GM23338 (cell line): ENCODE results near the gene TMEM214. TPM values are rescaled to one million over a fixed set of nuclear protein-coding genes. Genes with fewer than 3 reads are reported as not detected.

Source experiments
- ATAC-seq: fragments of 200-7000 bp; cut with Tn5 transposase; 3 replicates; pipeline ENCODE4 v1.9.1; 2020
- DNase-seq: peaks from one replicate; pipeline ENCODE4 v3.0.0-alpha.2; 2015; ENCODE audit warnings: low spot score
- H2AFZ ChIP-seq: fragments of 200-600 bp; sonication (generic); 2 replicates; pipeline ENCODE4 v1.8.0; 2016; ENCODE audit warnings: antibody characterized with exemption, mild to moderate bottlenecking, moderate library complexity
- H3F3A ChIP-seq: fragments of 200-600 bp; sonication (generic); replicated peaks from 2 replicates; pipeline ENCODE4 v1.8.0; 2017; ENCODE audit warnings: antibody characterized with exemption, mixed run types, low read depth
- H3K27ac ChIP-seq: fragments of 200-600 bp; sonication (generic); 2 replicates; pipeline ENCODE4 v1.6.1; 2016; ENCODE audit warnings: low read depth
- H3K27me3 ChIP-seq: fragments of 200-600 bp; sonication (generic); 2 replicates; pipeline ENCODE4 v1.8.0; 2016; ENCODE audit warnings: mild to moderate bottlenecking, mixed run types, moderate library complexity; ENCODE audit not compliant: insufficient read depth
- H3K36me3 ChIP-seq: fragments of 200-600 bp; sonication (generic); 2 replicates; pipeline ENCODE4 v1.8.0; 2016; ENCODE audit warnings: mild to moderate bottlenecking; ENCODE audit not compliant: insufficient read depth
- H3K4me1 ChIP-seq: fragments of 200-600 bp; sonication (generic); 2 replicates; pipeline ENCODE4 v1.8.0; 2016; ENCODE audit warnings: mild to moderate bottlenecking, moderate library complexity; ENCODE audit not compliant: insufficient read depth
- H3K4me2 ChIP-seq: fragments of 200-600 bp; sonication (generic); 2 replicates; pipeline ENCODE4 v1.7.1; 2017; ENCODE audit warnings: mixed run types
- H3K4me3 ChIP-seq: fragments of 200-600 bp; sonication (generic); 2 replicates; pipeline ENCODE4 v1.6.1; 2016; ENCODE audit warnings: mixed run types
- H3K79me2 ChIP-seq: fragments of 200-600 bp; sonication (generic); replicated peaks from 2 replicates; pipeline ENCODE4 v1.8.0; 2017; ENCODE audit warnings: mild to moderate bottlenecking; ENCODE audit not compliant: insufficient read depth
- H3K9me2 ChIP-seq: fragments of 200-600 bp; sonication (generic); 2 replicates; pipeline ENCODE4 v1.8.0; 2017; ENCODE audit not compliant: insufficient read depth
- H4K20me1 ChIP-seq: fragments of 200-600 bp; sonication (generic); replicated peaks from 2 replicates; pipeline ENCODE4 v1.8.0; 2017; ENCODE audit warnings: mild to moderate bottlenecking; ENCODE audit not compliant: insufficient read depth
- H3K27ac Mint-ChIP-seq: 2 replicates; pipeline ENCODE4 v1.8.0; 2020; ENCODE audit warnings: inconsistent platforms, mild to moderate bottlenecking, moderate library complexity, mixed read lengths
- H3K27me3 Mint-ChIP-seq: 3 replicates; pipeline ENCODE4 v1.8.0; 2022; ENCODE audit warnings: low read depth, mild to moderate bottlenecking, moderate library complexity, mixed read lengths, inconsistent platforms; ENCODE audit not compliant: insufficient read depth, poor library complexity
- H3K36me3 Mint-ChIP-seq: 3 replicates; pipeline ENCODE4 v1.8.0; 2021; ENCODE audit warnings: low read depth, mild to moderate bottlenecking, inconsistent platforms, moderate library complexity, mixed read lengths
- H3K4me1 Mint-ChIP-seq: 3 replicates; pipeline ENCODE4 v1.8.0; 2020; ENCODE audit warnings: mild to moderate bottlenecking, inconsistent platforms, mixed read lengths
- H3K4me3 Mint-ChIP-seq: 3 replicates; pipeline ENCODE4 v1.8.0; 2021; ENCODE audit warnings: moderate library complexity, mild to moderate bottlenecking, inconsistent platforms, mixed read lengths
- H3K9me3 Mint-ChIP-seq: 3 replicates; pipeline ENCODE4 v1.8.0; 2020; ENCODE audit warnings: moderate library complexity, mild to moderate bottlenecking, inconsistent platforms, mixed read lengths
- CREB1 ChIP-seq: fragments of 250-450 bp; sonication (Bioruptor Pico); IDR thresholded peaks from 2 replicates; pipeline ENCODE4 v1.5.0; 2020; ENCODE audit warnings: low read depth, mild to moderate bottlenecking, moderate library complexity
- EZH2 ChIP-seq: fragments of 200-600 bp; sonication (generic); IDR thresholded peaks from one replicate; pipeline ENCODE4 v1.8.0; 2017; ENCODE audit warnings: antibody characterized with exemption, mild to moderate bottlenecking, low read depth; ENCODE audit not compliant: unreplicated experiment
- EZH2phosphoT487 ChIP-seq: fragments of 200-600 bp; sonication (generic); IDR thresholded peaks from one replicate; pipeline ENCODE4 v1.8.1; 2018; ENCODE audit warnings: antibody characterized with exemption; ENCODE audit not compliant: unreplicated experiment
- JUNB ChIP-seq: IDR thresholded peaks from one replicate; pipeline ENCODE4 v1.6.1; 2016; ENCODE audit warnings: antibody characterized with exemption; ENCODE audit not compliant: unreplicated experiment
- NANOG ChIP-seq: IDR thresholded peaks from 2 replicates; pipeline ENCODE4 v1.6.1; 2016; ENCODE audit warnings: antibody characterized with exemption, borderline replicate concordance
- POLR2AphosphoS5 ChIP-seq: IDR thresholded peaks from 2 replicates; pipeline ENCODE4 v1.6.1; 2016; ENCODE audit warnings: antibody characterized with exemption, low read depth
- STAT1 ChIP-seq: IDR thresholded peaks from one replicate; pipeline ENCODE4 v1.6.1; 2016; ENCODE audit warnings: antibody characterized with exemption; ENCODE audit not compliant: unreplicated experiment
- ZNF114 ChIP-seq: fragments of 250-450 bp; sonication (Bioruptor Pico); IDR thresholded peaks from 2 replicates; pipeline ENCODE4 v1.5.0; 2020; ENCODE audit warnings: mild to moderate bottlenecking, moderate library complexity
- ZNF331 ChIP-seq: fragments of 250-450 bp; sonication (Bioruptor Pico); IDR thresholded peaks from 2 replicates; pipeline ENCODE4 v1.5.0; 2020; ENCODE audit warnings: low read depth, mild to moderate bottlenecking, moderate library complexity
- polyA plus RNA-seq: library from polyadenylated mRNA; unstranded; fragments of >200 nt; fragmentation: Nextera tagmentation; extraction: Ambion mirVana; gene quantifications from 2 replicates; pipeline ENCODE4 v1.2.1, GENCODE V29; 2016
- total RNA-seq: library from RNA; depleted of rRNA; stranded (reverse); fragments of >200 nt; shearing (Covaris generic); gene quantifications from 2 replicates; pipeline ENCODE4 v1.2.3, GENCODE V29; 2014
- TF ChIP-seq, protein P1 (sequence below), 2 experiments: fragments of 200-600 bp in 1 of 2; sonication (generic) in 1 of 2; conservative IDR thresholded peaks; 2 replicates each; pipeline versions ENCODE4 v1.5.1 to v1.6.1; 2016 to 2017; ENCODE audit warnings: antibody characterized with exemption in 2 of 2, low read depth in 2 of 2, mild to moderate bottlenecking in 2 of 2, moderate library complexity in 1 of 2
- TF ChIP-seq, protein P2 (sequence below): fragments of 250-450 bp; sonication (Bioruptor Pico); IDR thresholded peaks from 2 replicates; pipeline ENCODE4 v1.5.0; 2020; ENCODE audit warnings: mild to moderate bottlenecking, moderate library complexity
- TF ChIP-seq, protein P3 (sequence below): IDR thresholded peaks from one replicate; pipeline ENCODE4 v1.6.1; 2018; ENCODE audit warnings: antibody characterized with exemption; ENCODE audit not compliant: unreplicated experiment
- TF ChIP-seq, protein P4 (sequence below): IDR thresholded peaks from 2 replicates; pipeline ENCODE4 v1.6.1; 2016; ENCODE audit warnings: antibody characterized with exemption

Gene TMEM214
- total and polyA plus RNA-seq, 2 experiments from 2014 or later = 18.4 to 36.5 TPM

DNA sequence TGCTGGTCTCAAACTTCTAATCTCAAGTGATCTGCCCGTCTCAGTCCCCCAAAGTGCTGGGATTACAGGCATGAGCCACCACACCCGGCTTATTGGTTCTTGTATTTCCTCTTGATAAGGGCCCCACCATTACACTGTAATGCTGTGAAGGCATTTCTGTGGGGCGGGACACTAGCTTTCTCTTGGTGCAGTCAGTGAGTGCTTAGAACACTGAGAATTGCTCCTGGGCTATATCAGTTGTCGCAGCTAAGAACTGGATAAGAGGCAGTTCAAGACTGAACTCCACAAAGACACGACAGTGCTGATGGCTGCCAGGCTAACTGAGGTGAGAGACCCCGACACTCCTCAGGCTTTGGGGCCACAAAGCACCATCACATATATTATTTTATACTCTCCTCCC lies 55.9 kb downstream of the TMEM214 start:
- Mint-ChIP-seq H3K27me3 (peaks cover 25% of the 10 kb centered on the region), H3K36me3 (no peaks in the 10 kb centered on the region), H3K4me3 (no peak overlapping the region), H3K9me3 (no peaks in the 10 kb centered on the region; the same call in 2 of the 3 replicates), H3K4me1 (peaks cover 22% of the 10 kb centered on the region), H3K27ac (no peak overlapping the region)
- Histone ChIP-seq H3K4me3 (no peak overlapping the region), H3F3A (peaks cover 8% of the 10 kb centered on the region; the same call in 1 of the 2 replicates), H3K9me2 (no peaks in the 10 kb centered on the region), H4K20me1 (no peaks in the 10 kb centered on the region; the same call in 1 of the 2 replicates), H3K27ac (no peak overlapping the region), H3K79me2 (no peaks in the 10 kb centered on the region), H3K27me3 (peaks cover 16% of the 10 kb centered on the region), H3K4me1 (peaks cover 10% of the 10 kb centered on the region), H3K36me3 (no peaks in the 10 kb centered on the region), H3K4me2 (no peak overlapping the region), H2AFZ (no peak overlapping the region)
- ATAC-seq = no peak
- TF ChIP-seq ZNF331 (CRISPR knock-in tag) (no peak), POLR2AphosphoS5 (no peak), EZH2phosphoT487 (no peak), NANOG (no peak), JUNB (no peak), EZH2 (no peak), ZNF114 (CRISPR knock-in tag) (no peak), CREB1 (CRISPR knock-in tag) (no peak), STAT1 (no peak)
- TF ChIP-seq, protein P1, sequence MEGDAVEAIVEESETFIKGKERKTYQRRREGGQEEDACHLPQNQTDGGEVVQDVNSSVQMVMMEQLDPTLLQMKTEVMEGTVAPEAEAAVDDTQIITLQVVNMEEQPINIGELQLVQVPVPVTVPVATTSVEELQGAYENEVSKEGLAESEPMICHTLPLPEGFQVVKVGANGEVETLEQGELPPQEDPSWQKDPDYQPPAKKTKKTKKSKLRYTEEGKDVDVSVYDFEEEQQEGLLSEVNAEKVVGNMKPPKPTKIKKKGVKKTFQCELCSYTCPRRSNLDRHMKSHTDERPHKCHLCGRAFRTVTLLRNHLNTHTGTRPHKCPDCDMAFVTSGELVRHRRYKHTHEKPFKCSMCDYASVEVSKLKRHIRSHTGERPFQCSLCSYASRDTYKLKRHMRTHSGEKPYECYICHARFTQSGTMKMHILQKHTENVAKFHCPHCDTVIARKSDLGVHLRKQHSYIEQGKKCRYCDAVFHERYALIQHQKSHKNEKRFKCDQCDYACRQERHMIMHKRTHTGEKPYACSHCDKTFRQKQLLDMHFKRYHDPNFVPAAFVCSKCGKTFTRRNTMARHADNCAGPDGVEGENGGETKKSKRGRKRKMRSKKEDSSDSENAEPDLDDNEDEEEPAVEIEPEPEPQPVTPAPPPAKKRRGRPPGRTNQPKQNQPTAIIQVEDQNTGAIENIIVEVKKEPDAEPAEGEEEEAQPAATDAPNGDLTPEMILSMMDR (conservative IDR thresholded peaks at IDR 0.05; ENCODE audit: low read depth in 2 of 2) = no peak
- TF ChIP-seq, protein P2, sequence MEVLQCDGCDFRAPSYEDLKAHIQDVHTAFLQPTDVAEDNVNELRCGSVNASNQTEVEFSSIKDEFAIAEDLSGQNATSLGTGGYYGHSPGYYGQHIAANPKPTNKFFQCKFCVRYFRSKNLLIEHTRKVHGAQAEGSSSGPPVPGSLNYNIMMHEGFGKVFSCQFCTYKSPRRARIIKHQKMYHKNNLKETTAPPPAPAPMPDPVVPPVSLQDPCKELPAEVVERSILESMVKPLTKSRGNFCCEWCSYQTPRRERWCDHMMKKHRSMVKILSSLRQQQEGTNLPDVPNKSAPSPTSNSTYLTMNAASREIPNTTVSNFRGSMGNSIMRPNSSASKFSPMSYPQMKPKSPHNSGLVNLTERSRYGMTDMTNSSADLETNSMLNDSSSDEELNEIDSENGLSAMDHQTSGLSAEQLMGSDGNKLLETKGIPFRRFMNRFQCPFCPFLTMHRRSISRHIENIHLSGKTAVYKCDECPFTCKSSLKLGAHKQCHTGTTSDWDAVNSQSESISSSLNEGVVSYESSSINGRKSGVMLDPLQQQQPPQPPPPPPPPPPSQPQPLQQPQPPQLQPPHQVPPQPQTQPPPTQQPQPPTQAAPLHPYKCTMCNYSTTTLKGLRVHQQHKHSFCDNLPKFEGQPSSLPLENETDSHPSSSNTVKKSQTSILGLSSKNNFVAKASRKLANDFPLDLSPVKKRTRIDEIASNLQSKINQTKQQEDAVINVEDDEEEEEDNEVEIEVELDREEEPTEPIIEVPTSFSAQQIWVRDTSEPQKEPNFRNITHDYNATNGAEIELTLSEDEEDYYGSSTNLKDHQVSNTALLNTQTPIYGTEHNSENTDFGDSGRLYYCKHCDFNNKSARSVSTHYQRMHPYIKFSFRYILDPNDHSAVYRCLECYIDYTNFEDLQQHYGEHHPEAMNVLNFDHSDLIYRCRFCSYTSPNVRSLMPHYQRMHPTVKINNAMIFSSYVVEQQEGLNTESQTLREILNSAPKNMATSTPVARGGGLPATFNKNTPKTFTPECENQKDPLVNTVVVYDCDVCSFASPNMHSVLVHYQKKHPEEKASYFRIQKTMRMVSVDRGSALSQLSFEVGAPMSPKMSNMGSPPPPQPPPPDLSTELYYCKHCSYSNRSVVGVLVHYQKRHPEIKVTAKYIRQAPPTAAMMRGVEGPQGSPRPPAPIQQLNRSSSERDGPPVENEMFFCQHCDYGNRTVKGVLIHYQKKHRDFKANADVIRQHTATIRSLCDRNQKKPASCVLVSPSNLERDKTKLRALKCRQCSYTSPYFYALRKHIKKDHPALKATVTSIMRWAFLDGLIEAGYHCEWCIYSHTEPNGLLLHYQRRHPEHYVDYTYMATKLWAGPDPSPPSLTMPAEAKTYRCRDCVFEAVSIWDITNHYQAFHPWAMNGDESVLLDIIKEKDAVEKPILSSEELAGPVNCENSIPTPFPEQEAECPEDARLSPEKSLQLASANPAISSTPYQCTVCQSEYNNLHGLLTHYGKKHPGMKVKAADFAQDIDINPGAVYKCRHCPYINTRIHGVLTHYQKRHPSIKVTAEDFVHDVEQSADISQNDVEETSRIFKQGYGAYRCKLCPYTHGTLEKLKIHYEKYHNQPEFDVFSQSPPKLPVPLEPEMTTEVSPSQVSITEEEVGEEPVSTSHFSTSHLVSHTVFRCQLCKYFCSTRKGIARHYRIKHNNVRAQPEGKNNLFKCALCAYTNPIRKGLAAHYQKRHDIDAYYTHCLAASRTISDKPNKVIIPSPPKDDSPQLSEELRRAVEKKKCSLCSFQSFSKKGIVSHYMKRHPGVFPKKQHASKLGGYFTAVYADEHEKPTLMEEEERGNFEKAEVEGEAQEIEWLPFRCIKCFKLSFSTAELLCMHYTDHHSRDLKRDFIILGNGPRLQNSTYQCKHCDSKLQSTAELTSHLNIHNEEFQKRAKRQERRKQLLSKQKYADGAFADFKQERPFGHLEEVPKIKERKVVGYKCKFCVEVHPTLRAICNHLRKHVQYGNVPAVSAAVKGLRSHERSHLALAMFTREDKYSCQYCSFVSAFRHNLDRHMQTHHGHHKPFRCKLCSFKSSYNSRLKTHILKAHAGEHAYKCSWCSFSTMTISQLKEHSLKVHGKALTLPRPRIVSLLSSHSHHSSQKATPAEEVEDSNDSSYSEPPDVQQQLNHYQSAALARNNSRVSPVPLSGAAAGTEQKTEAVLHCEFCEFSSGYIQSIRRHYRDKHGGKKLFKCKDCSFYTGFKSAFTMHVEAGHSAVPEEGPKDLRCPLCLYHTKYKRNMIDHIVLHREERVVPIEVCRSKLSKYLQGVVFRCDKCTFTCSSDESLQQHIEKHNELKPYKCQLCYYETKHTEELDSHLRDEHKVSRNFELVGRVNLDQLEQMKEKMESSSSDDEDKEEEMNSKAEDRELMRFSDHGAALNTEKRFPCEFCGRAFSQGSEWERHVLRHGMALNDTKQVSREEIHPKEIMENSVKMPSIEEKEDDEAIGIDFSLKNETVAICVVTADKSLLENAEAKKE = no peak
- TF ChIP-seq, protein P3, sequence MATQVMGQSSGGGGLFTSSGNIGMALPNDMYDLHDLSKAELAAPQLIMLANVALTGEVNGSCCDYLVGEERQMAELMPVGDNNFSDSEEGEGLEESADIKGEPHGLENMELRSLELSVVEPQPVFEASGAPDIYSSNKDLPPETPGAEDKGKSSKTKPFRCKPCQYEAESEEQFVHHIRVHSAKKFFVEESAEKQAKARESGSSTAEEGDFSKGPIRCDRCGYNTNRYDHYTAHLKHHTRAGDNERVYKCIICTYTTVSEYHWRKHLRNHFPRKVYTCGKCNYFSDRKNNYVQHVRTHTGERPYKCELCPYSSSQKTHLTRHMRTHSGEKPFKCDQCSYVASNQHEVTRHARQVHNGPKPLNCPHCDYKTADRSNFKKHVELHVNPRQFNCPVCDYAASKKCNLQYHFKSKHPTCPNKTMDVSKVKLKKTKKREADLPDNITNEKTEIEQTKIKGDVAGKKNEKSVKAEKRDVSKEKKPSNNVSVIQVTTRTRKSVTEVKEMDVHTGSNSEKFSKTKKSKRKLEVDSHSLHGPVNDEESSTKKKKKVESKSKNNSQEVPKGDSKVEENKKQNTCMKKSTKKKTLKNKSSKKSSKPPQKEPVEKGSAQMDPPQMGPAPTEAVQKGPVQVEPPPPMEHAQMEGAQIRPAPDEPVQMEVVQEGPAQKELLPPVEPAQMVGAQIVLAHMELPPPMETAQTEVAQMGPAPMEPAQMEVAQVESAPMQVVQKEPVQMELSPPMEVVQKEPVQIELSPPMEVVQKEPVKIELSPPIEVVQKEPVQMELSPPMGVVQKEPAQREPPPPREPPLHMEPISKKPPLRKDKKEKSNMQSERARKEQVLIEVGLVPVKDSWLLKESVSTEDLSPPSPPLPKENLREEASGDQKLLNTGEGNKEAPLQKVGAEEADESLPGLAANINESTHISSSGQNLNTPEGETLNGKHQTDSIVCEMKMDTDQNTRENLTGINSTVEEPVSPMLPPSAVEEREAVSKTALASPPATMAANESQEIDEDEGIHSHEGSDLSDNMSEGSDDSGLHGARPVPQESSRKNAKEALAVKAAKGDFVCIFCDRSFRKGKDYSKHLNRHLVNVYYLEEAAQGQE = no peak
- TF ChIP-seq, protein P4, sequence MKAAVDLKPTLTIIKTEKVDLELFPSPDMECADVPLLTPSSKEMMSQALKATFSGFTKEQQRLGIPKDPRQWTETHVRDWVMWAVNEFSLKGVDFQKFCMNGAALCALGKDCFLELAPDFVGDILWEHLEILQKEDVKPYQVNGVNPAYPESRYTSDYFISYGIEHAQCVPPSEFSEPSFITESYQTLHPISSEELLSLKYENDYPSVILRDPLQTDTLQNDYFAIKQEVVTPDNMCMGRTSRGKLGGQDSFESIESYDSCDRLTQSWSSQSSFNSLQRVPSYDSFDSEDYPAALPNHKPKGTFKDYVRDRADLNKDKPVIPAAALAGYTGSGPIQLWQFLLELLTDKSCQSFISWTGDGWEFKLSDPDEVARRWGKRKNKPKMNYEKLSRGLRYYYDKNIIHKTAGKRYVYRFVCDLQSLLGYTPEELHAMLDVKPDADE = no peak
- no peak for DNase-seq
